GM23338 (cell line): ENCODE results near the gene SPDL1.

Experiments
- EZH2 ChIP-seq: fragments of 200-600 bp; sonication (generic); IDR thresholded peaks from one replicate; pipeline ENCODE4 v1.8.0; 2017; ENCODE audit warnings: antibody characterized with exemption, mild to moderate bottlenecking, low read depth; ENCODE audit not compliant: unreplicated experiment
- POLR2AphosphoS5 ChIP-seq: IDR thresholded peaks from 2 replicates; pipeline ENCODE4 v1.6.1; 2016; ENCODE audit warnings: antibody characterized with exemption, low read depth
- TF ChIP-seq, protein P1 (sequence below), 2 experiments: fragments of 200-600 bp in 1 of 2; sonication (generic) in 1 of 2; conservative IDR thresholded peaks; 2 replicates each; pipeline versions ENCODE4 v1.5.1 to v1.6.1; 2016 to 2017; ENCODE audit warnings: antibody characterized with exemption in 2 of 2, low read depth in 2 of 2, mild to moderate bottlenecking in 2 of 2, moderate library complexity in 1 of 2
- TF ChIP-seq, protein P2 (sequence below): IDR thresholded peaks from one replicate; pipeline ENCODE4 v1.6.1; 2018; ENCODE audit warnings: antibody characterized with exemption; ENCODE audit not compliant: unreplicated experiment

DNA sequence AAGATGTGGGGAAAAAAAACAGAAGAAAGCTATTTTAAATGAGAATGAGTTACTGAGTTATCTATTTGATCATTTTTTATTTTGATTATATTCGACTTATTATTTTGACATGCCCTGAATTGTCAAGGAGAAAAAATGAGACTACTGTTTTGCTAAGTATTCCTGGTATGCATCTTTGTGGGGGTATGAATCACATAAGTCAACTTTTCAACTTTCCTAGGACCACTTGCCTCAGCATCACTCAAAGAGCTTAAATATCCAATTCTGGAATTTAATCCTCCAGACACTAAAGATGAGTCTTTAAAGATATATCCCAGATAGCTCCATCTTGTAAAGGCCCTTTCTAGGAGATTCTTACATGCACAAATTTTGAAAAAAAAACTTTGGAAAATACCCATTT lies 17.4 kb upstream of the SPDL1 start:
- no peak for TF ChIP-seq EZH2
- TF ChIP-seq, protein P1, sequence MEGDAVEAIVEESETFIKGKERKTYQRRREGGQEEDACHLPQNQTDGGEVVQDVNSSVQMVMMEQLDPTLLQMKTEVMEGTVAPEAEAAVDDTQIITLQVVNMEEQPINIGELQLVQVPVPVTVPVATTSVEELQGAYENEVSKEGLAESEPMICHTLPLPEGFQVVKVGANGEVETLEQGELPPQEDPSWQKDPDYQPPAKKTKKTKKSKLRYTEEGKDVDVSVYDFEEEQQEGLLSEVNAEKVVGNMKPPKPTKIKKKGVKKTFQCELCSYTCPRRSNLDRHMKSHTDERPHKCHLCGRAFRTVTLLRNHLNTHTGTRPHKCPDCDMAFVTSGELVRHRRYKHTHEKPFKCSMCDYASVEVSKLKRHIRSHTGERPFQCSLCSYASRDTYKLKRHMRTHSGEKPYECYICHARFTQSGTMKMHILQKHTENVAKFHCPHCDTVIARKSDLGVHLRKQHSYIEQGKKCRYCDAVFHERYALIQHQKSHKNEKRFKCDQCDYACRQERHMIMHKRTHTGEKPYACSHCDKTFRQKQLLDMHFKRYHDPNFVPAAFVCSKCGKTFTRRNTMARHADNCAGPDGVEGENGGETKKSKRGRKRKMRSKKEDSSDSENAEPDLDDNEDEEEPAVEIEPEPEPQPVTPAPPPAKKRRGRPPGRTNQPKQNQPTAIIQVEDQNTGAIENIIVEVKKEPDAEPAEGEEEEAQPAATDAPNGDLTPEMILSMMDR (conservative IDR thresholded peaks at IDR 0.05; ENCODE audit: low read depth in 2 of 2) = no peak
- TF ChIP-seq POLR2AphosphoS5 = no peak
- TF ChIP-seq, protein P2, sequence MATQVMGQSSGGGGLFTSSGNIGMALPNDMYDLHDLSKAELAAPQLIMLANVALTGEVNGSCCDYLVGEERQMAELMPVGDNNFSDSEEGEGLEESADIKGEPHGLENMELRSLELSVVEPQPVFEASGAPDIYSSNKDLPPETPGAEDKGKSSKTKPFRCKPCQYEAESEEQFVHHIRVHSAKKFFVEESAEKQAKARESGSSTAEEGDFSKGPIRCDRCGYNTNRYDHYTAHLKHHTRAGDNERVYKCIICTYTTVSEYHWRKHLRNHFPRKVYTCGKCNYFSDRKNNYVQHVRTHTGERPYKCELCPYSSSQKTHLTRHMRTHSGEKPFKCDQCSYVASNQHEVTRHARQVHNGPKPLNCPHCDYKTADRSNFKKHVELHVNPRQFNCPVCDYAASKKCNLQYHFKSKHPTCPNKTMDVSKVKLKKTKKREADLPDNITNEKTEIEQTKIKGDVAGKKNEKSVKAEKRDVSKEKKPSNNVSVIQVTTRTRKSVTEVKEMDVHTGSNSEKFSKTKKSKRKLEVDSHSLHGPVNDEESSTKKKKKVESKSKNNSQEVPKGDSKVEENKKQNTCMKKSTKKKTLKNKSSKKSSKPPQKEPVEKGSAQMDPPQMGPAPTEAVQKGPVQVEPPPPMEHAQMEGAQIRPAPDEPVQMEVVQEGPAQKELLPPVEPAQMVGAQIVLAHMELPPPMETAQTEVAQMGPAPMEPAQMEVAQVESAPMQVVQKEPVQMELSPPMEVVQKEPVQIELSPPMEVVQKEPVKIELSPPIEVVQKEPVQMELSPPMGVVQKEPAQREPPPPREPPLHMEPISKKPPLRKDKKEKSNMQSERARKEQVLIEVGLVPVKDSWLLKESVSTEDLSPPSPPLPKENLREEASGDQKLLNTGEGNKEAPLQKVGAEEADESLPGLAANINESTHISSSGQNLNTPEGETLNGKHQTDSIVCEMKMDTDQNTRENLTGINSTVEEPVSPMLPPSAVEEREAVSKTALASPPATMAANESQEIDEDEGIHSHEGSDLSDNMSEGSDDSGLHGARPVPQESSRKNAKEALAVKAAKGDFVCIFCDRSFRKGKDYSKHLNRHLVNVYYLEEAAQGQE = no peak
